SU-DHL-6 (cell line): ENCODE results near the gene ANKS1A.

Experiments
- EZH2phosphoT487 ChIP-seq: fragments of 200-600 bp; sonication (generic), shearing (Covaris generic); conservative IDR thresholded peaks from 2 replicates; pipeline ENCODE4 v1.6.1; 2018; ENCODE audit warnings: mild to moderate bottlenecking, antibody characterized with exemption, low read length, moderate library complexity, mixed read lengths
- TF ChIP-seq, protein P1 (sequence below): fragments of 200-600 bp; sonication (generic); IDR thresholded peaks from one replicate; pipeline ENCODE4 v1.5.1; 2017; ENCODE audit warnings: antibody characterized with exemption, mild to moderate bottlenecking, low read length, moderate library complexity; ENCODE audit not compliant: insufficient read depth, poor library complexity, severe bottlenecking

DNA sequence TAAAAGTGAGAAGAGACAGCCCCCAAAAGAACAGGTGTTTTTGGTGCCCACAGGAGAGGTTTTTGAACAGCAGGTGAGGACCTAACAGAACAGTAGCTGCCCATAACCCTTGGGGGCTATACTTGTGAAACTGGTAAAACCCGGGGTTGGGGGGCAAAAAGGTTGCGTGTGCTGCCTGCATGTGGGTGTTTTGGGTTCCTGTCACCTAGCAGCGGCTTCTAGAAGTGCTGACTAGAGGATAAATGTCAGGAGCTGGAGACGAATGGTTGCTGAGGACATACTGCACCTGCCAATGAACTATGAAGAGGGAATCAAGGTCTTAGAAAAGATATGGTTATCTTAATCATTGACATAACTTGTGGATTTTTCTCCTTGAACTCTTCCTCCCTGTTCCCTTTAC lies 17.2 kb upstream of the ANKS1A start:
- TF ChIP-seq, protein P1, sequence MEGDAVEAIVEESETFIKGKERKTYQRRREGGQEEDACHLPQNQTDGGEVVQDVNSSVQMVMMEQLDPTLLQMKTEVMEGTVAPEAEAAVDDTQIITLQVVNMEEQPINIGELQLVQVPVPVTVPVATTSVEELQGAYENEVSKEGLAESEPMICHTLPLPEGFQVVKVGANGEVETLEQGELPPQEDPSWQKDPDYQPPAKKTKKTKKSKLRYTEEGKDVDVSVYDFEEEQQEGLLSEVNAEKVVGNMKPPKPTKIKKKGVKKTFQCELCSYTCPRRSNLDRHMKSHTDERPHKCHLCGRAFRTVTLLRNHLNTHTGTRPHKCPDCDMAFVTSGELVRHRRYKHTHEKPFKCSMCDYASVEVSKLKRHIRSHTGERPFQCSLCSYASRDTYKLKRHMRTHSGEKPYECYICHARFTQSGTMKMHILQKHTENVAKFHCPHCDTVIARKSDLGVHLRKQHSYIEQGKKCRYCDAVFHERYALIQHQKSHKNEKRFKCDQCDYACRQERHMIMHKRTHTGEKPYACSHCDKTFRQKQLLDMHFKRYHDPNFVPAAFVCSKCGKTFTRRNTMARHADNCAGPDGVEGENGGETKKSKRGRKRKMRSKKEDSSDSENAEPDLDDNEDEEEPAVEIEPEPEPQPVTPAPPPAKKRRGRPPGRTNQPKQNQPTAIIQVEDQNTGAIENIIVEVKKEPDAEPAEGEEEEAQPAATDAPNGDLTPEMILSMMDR: no peak
- no peak for TF ChIP-seq EZH2phosphoT487
